NCI-H2171 treated with DMSO at 0.1 percent for 48 hours (cell line): Measurements from ENCODE around the gene PRR14.
"Not testable (repeated sequence)": the region's sequence is repeated elsewhere in the genome, so short reads cannot be mapped to it uniquely, and the experiment has no call there.

Source experiments
- DNase-seq: peaks from one replicate; lab custom pipeline; 2025; lab: John Stamatoyannopoulos, UW

Gene PRR14

DNA sequence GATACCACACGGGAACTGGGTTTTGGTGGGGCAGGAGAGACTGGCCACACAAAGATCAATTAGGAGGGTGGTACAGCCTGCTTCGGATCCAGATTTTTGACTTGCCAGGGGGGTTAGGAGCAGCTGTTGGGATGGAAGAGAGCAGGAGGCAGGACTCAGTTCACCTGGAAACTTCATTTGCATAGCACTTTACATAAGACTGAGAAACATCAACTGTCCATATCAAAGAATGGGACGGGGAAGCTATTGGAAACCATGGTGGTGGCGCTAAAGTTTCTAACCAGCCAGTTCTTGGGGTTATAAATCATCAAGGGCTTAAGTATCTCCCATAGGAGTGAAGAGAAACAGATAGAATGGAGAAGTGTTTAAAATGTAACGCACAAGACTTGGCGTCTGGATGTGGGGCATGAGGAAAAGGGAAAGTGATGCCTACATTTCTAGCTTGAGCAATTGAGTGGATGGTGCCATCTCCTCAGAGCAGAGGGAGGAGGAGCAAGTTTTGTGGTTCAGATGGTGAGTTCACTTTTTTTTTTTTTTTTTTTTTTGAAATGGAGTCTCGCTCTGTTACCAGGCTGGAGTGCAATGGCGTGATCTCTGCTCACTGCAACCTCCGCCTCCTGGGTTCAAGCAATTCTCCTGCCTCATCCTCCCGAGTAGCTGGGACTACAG lies 41.8 kb downstream of the PRR14 start:
- no peak for DNase-seq

GRCh38 chr16:30694926-30695693 lies 44.4 kb downstream of the PRR14 start:
- no peak for DNase-seq

DNA sequence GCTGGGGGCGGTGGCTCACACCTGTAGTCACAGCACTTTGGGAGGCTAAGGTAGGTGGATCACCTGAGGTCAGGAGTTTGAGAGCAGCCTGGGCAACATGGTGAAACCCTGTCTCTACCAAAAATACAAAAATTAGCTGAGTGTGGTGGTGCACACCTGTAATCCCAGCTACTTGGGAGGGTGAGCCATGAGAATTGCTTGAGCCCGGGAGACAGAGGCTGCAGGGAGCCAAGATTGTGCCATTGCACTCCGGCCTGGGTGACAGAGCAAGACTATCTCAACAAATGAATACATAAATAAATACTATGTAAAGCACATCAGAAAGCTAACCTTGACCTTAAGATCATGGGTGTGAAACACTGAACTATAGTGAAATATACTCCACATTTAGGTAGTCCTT lies 45.9 kb downstream of the PRR14 start:
- DNase-seq, result not testable (repeated sequence)

DNA sequence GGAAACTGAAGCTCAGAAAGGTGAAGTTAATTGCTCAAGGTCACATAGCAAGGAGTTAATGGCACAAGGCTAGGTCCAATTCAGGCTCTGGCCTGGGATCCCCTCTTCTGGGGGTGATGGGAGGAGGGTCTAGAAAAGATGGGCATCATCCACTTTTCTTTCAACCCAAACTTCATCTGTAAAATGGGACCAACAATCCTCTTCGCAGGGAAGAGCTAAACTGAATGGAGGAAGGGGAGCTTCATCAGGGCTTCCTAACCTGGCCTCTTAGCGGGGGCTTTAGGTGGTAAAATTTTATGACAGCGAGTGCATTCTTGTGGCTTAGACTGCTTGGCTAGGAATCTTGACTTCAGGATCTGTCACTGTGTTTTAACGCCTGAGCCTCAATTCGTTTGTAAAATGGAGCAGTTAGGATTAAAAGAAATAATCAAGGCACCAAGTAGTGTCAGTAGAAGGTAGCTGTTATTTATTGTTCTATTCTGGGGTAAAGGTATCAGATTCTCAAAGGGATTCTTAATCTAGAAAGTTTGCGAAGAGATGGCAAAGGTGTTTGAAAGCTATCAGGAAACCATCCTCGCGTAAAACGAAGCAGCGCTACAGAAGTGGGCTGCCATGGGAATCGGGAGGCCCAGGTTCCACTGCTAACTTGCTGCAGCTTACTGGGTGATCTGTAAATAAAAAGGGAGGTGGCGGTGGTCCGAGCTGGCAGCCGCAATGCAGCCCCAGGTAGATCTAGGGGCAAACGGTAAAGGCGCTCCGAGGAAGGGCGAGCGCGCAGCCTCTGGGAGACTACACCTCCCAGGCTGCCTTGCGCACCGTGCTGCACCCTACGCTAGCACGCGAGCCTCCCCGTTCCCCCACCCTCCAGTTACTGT lies 46.7 kb downstream of the PRR14 start:
- DNase-seq, result peak; percentile 97

DNA sequence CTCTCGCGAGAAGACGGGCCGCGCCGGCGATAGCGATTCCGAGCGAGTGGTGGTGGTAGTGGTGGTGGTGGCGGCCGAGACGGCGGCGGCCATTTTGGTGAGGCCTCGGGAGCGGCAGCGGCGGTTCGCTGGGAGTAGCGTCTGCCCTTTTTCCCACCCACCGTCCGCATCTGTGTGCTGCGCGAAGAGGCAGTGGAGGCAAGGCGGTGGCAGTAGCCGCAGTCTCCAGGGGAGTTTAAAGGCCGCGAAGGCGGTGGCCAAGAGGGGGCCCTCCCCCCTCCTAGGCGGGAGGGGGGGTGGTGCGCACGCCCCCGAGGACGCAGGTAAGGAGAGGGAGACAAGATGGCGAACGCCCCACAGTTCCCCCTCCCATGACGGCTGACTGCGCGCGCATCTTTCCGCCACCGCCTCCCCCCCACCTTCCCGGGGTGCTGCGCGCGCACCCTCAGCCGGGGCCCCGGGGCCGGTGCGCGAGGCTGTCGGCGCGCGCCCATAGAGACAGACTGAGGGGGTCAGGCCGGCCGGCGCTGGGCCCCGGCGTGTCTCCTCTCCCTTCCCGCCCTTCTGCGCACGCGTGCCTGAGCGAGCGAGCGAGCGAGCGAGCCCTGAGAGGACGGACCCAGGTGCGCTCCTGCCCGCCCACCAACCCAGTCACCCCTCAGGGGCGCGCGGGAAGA lies 47.5 kb downstream of the PRR14 start:
- DNase-seq, result peak; percentile 86

DNA sequence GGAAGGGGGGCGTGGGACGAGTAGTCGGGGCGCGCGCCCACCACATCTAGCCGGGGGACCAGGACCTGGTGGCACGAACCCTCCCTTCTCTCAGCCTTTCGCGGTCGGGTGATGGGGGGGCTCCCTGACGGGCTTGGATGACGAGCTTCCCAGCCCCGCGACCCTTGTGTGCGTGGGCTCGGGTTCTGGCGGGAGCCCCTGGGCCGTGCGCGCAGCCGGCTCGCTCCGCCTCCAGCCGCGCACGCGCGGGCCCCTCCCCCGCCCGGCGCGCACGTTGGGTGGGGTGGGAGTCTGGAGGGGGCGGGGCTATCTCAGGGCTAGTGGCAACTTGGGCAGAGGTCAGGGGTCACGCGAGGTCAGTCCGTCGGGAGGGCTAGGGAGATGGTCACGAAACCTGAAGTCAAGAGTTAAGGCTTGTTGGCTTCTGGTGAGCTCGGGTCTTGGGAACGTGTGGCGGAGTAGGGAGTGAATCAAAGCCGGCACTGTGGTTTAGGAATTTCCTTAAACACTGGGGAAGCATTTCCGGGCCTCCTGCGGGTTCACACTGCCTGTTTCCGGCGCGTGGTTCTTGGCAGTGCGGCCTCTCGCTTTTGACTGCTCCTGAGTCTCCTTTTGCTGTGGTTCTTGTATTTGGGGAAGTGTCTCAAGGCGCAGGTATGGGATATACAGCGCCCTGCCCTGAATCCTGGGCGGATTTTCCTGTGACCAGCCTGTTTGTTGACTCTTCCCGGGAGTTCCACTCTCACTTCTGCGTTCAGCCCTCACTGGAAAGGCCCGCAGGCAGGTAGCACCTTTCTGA lies 48.3 kb downstream of the PRR14 start, which contains the start of gene SRCAP:
SRCAP (plus strand) TSS at position 356 of the 799 bp plus-strand sequence. CDS start 1,654 bp downstream, outside the sequence.
- DNase-seq, result peak; percentile 79

DNA sequence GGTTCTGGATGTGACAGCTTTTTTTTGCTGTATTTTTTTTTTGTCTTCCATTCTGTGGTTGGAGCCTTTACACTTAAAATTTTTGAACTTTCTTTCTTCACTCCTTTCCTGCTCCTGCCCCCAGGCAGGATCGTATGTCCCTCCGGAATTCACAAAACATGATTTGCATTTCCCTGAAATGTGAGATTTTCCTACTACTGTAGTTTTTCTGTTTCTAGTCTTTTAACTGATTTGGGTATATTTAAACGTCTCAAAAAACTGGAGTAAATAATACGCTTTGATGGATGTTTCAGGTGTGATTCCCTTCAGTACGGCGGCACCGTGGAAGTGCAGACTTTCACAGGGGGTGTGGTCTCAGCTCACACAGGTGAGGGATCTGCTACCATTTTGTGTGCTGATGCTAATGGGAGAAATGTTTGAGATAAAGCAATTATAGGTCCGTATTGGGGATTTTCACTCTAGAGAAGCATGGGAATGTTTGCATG lies 48.9 kb downstream of the PRR14 start:
- no peak for DNase-seq

GRCh38 chr16:30700491-30700890 lies 49.7 kb downstream of the PRR14 start:
- DNase-seq, result no peak

- DNase-seq, result no peak
These were observed 50.2 kb downstream of the PRR14 start for GRCh38 chr16:30700971-30701370.

DNA sequence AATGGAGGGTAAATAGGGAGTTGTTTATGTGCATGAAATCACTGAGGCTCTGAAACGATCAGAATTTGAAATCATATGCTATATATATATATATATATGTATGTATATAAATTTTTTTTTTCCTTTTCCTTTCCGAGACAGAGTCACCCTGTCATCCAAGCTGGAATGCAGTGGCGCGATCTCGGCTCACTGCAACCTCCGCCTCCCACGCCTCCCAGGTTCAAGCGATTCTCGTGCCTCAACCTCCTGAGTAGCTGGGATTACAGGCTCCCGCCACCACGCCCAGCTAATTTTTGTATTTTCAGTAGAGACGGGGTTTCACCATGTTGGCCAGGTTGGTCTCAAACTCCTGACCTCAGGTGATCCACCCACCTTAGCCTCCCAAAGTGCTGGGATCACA lies 52.3 kb downstream of the PRR14 start:
- not testable (repeated sequence) for DNase-seq

DNA sequence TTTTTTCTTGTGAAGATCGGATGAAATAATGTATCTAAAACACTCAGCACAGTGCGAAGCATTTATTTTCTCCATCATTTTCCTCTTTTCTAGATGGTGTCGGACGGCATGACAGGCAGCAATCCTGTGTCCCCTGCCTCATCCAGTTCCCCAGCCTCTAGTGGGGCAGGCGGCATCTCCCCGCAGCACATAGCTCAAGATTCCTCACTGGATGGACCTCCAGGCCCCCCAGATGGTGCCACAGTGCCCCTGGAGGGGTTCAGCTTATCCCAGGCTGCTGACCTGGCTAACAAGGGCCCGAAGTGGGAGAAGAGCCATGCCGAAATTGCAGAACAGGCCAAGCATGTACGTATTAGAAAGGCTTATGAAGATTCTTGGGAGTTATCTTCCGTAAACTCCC lies 53.2 kb downstream of the PRR14 start:
- no peak for DNase-seq
